ENCODE data around the gene TMEM158.

- TF ChIP-seq CTCF (IDR thresholded peaks at IDR 0.05; ENCODE audit: poor library complexity) (no peak), EZH2 (IDR thresholded peaks at IDR 0.05; ENCODE audit: borderline replicate concordance) (no peak)
These were observed 452 bp downstream of the TMEM158 start for GRCh38 chr3:45225465-45226205.
